Measurements from ENCODE around the gene CLIC5. TPM values are rescaled to one million over a fixed set of nuclear protein-coding genes. Genes with fewer than 3 reads are reported as not detected.

Gene CLIC5
- total and polyA plus RNA-seq, 12 donors: 28.1 to 372 (median 301) TPM

- peak overlapping the region in 8 of 10 donors; percentile 8 to 67 (median 42) for H3K27ac ChIP-seq
These were observed 19.6 kb upstream of the CLIC5 start for GRCh38 chr6:46035242-46035641.

DNA sequence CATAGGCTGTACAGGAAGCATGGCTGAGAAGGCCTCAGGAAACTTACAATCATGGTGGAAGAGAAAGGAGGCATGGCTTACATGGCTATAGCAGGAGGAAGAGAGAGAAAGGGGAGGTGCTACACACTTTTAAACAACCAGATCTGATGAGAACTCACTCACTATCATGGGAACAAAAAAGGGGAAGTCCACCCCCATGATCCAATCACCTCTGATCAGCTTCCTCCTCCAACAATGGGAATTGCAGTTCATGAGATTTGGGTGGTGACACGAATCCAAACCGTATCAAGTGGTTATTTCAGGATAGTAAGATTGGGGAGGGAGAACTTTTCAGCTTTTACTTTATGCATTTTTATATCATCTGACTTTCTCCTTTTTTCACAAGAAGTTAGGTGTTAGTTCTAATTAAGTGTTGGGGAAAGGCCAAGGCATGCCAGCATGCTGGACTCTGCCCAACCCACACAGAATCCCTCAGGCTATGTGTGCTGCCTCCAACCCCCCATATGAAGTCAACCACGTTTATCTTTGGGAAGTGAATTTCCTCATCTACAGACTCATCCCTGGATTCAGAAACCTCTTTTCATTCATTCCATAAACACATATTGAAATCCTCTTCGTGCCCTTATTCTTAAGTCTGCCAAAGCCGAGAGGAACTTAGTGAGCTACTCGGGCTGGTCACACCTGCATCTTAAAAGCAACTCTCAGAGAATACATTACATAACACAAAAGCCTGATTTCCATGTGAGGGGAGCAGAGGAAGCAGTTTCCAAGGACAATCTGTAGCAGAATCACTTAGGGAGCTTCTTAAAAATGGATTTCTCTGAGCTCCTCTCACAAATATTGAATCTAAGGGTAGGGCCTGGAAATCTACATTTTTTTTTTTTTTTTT lies 16.7 kb upstream of the CLIC5 start:
- H3K27ac ChIP-seq: peak overlapping the region in 1 of 10 donors; percentile 18
- no peak overlapping the region for H3K4me3 ChIP-seq
- no peak for ATAC-seq
- TF ChIP-seq, protein P1, sequence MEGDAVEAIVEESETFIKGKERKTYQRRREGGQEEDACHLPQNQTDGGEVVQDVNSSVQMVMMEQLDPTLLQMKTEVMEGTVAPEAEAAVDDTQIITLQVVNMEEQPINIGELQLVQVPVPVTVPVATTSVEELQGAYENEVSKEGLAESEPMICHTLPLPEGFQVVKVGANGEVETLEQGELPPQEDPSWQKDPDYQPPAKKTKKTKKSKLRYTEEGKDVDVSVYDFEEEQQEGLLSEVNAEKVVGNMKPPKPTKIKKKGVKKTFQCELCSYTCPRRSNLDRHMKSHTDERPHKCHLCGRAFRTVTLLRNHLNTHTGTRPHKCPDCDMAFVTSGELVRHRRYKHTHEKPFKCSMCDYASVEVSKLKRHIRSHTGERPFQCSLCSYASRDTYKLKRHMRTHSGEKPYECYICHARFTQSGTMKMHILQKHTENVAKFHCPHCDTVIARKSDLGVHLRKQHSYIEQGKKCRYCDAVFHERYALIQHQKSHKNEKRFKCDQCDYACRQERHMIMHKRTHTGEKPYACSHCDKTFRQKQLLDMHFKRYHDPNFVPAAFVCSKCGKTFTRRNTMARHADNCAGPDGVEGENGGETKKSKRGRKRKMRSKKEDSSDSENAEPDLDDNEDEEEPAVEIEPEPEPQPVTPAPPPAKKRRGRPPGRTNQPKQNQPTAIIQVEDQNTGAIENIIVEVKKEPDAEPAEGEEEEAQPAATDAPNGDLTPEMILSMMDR (IDR thresholded peaks at IDR 0.05): no peak
- 55 to 58% methylated on average over 6 of the region's 6 CpGs for WGBS, 2 donors
- intact Hi-C loops (cut with DNase I): no loop called here
- DNase-seq: no peak
- H3K27me3 ChIP-seq: no peaks in the 10 kb centered on the region
- H3K4me1 ChIP-seq: peaks cover 0 to 39% (median 6%) of the 10 kb centered on the region in 9 donors
- H3K36me3 ChIP-seq: no peaks in the 10 kb centered on the region
- no peaks in the 10 kb centered on the region for H3K9me3 ChIP-seq

More at GRCh38 chr6:46035242-46035641, 19.6 kb upstream of the CLIC5 start:
- Histone ChIP-seq H3K4me3 (no peak overlapping the region), H3K36me3 (no peaks in the 10 kb centered on the region), H3K27me3 (no peaks in the 10 kb centered on the region), H3K9me3 (no peaks in the 10 kb centered on the region), H3K4me1 (peaks cover 0 to 61% (median 9%) of the 10 kb centered on the region in 9 donors)
- WGBS, 2 donors: 71 to 79% methylated on average over 1 of the region's 1 CpG
- intact Hi-C loops (cut with DNase I): loop anchor here in 1 of 10 donors (5.0 kb wide), 1 partner anchor 103 kb away; no protein-coding TSS in a partner anchor
- peak in 7 of 8 donors; percentile 28 to 72 (median 63) for ATAC-seq
- TF ChIP-seq, protein P1 (IDR thresholded peaks at IDR 0.05): no peak
- DNase-seq: no peak

- Histone ChIP-seq H3K4me3 (no peak overlapping the region), H3K27me3 (no peaks in the 10 kb centered on the region), H3K4me1 (peaks cover 0 to 16% (median 4%) of the 10 kb centered on the region in 9 donors), H3K9me3 (peaks cover 0 to 5% (median 0%) of the 10 kb centered on the region in 11 donors), H3K36me3 (no peaks in the 10 kb centered on the region), H3K27ac (no peak overlapping the region)
- intact Hi-C loops (cut with DNase I): no loop called here
- DNase-seq (no peak), ATAC-seq (no peak)
- TF ChIP-seq, protein P1 (IDR thresholded peaks at IDR 0.05): no peak
- 97% methylated on average over 1 of the region's 1 CpG for WGBS, 2 donors
These were observed 13.9 kb upstream of the CLIC5 start for GRCh38 chr6:46029602-46030001.

DNA sequence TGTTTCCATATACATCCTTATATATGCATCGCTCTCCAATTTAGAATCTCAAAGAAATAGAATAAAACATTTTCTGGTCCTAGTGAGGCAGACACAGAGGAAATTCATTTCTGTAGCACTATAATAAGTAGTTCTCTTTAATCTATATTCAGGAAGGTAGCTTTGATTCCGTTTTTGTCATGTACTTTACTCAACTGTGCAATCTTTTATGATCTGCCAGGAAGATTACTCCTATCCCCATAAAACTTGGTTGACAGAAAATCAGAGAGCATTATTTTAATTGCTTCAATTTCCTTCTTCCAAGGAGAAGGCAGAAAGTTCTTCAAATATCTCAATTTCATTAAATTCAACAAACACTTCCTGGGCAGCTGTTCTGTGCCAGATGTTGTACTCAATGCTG lies 10.6 kb upstream of the CLIC5 start:
- Histone ChIP-seq H3K36me3 (no peaks in the 10 kb centered on the region), H3K27ac (no peak overlapping the region), H3K4me3 (no peak overlapping the region), H3K4me1 (peaks cover 0 to 11% (median 5%) of the 10 kb centered on the region in 9 donors), H3K9me3 (peaks cover 0 to 5% (median 0%) of the 10 kb centered on the region in 11 donors), H3K27me3 (no peaks in the 10 kb centered on the region)
- TF ChIP-seq, protein P1 (IDR thresholded peaks at IDR 0.05): no peak
- no peak for DNase-seq
- no peak for ATAC-seq
- 84 to 89% methylated on average over 2 of the region's 2 CpGs for WGBS, 2 donors
- intact Hi-C loops (cut with DNase I): no loop called here

Measured in heart right ventricle (tissue), 16 donors.